HL-60 (cell line): ENCODE measurements around the gene SDF2L1.

Source experiments
- CTCF ChIP-seq: IDR thresholded peaks from one replicate; pipeline ENCODE4 v1.5.1; 2011; ENCODE audit warnings: low read length, control low read depth, inconsistent platforms; ENCODE audit not compliant: insufficient read depth
- GABPA ChIP-seq: IDR thresholded peaks from 2 replicates; pipeline ENCODE4 v1.6.1; 2012; ENCODE audit warnings: low read depth
- POLR2AphosphoS5 ChIP-seq: IDR thresholded peaks from 2 replicates; pipeline ENCODE4 v1.6.1; 2012; ENCODE audit warnings: low read depth
- REST ChIP-seq: IDR thresholded peaks from 2 replicates; pipeline ENCODE4 v1.6.1; 2012; ENCODE audit warnings: low read depth; ENCODE audit not compliant: insufficient replicate concordance
- SPI1 ChIP-seq: IDR thresholded peaks from 2 replicates; pipeline ENCODE4 v1.6.1; 2012; ENCODE audit warnings: low read depth, mild to moderate bottlenecking, borderline replicate concordance

DNA sequence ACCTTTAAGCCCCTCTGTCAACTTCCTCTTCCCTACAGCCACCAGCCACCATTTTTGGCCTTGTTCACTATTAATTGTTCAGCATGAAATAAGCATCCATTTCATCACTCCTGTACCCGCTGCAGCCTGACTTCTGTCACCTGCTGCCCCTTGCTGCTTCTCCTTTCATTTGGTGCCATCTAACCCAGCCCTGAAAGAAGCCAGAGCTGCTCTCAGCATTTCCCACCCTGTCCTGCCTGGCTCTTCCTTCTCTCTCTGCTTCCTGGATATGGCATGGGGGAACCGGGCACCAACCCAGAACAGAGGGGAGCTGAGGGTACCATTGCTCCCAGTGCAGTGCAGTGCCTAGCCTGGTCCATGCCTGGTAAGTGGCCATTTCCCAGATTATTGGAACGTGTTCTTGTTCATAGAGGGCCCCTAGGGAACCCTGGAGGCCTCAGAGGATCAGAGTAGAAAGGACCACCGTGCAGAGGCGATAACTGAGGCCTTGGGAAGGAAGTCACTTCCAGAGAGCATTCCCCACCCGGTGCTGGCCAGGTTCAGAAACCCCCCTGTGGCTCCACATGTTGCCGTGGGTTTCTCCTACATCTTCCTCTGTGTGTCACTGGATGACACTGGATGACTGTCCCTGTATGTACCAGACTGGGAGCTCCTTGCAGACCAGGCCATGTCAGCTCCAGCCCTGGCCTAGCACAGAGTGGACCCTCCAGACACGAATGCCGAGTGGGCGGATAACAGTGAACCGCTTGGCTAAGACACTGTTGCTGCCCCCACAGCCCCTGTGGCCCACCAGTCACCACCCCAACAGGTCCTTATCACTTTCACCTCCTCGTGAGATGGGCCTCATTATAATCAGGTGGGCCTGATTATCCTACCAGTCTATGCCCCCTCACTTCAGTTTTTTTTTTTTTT lies 17.0 kb upstream of the SDF2L1 start:
- TF ChIP-seq CTCF (no peak), POLR2AphosphoS5 (peak; percentile 57), REST (no peak), GABPA (no peak), SPI1 (peak; percentile 36; the same call in 1 of the 2 replicates)
